GM19023 (cell line): ENCODE data around the gene LAMA1.

Source experiments
- ATAC-seq: cut with Tn5 transposase; IDR thresholded peaks from one replicate; pipeline ENCODE4 v1.9.1; 2021; ENCODE audit warnings: mild to moderate bottlenecking, moderate library complexity; ENCODE audit not compliant: unreplicated experiment

The LAMA1 gene

DNA sequence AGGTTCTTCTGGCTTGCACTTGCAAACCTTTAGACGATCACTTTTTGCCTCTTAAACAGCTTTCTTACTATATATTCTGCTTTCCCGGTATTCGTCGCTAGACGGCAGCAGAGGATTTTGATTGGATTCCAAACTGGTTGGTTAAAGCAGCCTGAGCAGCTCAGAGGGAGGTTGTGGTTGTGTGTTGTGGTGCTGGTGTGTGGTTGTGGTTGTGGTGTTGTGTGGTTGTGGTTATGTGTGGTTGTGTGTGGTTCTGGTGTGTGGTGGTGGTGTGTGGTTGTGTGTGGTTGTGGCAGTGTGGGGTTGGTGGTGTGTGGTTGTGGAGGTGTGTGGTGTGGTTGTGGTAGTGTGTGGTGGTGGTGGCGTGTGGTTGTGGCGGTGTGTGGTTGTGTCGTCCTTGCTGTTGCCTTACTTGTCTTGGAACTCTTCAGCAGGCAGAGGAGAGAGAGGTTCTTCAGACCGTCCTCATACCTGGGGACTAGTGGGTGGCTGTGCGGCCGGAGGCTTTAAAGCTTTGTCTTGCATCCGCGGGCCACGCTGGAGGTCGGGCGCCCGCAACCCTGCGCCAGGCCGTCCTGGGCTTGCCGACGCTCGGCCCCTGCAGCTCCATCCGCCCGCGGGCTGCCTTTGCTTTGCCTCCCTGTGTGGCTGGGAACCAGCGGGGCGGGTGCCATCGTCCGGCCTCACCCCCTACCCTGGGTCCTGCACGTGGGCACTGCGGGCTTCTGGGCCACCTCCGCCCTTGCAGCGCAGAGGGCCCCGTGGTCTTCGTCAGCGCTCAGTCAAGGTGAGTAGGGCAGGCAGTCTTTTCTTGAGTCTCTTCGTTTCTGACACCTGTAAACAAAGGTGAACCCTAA lies 197.3 kb downstream of the LAMA1 start:
- no peak for ATAC-seq

DNA sequence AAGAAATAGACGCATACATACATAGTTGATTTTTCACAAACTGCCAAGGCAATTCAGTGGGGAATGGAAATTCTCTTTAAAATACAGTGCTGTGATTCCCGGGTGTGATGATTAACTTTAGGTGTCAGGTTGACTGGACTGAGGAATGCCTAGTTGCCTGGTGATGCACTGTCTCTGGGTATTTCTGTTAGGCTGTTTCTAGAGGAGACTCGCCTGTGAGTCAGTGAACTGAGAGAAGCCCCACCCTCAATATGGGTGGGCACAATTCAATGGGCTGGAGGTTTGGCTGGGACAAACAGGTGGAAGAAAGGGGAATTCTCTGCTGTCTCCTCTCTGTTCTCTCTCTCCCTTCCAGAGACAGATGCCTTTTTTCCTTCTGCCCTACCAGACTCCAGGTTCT lies 200.5 kb downstream of the LAMA1 start:
- ATAC-seq = no peak

DNA sequence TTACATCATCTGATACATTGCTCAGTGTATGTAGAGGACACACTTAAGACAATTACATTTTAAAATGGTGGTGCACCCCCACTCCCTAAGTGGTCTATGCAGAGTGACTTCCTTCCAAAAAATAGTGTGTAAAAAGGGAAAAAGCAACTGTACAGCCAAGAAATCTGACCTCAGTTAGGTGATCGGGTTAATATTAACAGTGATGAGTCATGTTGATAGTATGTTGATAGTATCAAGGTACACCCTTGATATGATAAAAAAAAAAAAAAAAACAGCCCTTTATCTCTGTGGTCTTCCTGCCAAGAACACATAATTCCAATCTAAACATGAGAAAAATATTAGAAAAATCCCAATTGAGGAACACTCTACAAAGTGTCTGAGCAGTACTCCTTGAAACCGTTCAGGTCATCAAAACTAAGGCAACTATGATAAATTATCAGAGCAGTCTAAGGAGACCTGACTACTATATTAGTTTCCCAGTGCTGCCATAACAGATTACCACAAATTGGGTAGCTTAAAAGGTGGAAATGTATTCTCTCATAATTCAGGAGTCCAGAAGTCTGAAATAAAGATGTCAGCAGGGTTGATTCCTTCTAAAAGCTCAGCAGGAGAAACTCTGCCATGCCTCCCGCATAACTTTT lies 216.2 kb downstream of the LAMA1 start:
- no peak for ATAC-seq

DNA sequence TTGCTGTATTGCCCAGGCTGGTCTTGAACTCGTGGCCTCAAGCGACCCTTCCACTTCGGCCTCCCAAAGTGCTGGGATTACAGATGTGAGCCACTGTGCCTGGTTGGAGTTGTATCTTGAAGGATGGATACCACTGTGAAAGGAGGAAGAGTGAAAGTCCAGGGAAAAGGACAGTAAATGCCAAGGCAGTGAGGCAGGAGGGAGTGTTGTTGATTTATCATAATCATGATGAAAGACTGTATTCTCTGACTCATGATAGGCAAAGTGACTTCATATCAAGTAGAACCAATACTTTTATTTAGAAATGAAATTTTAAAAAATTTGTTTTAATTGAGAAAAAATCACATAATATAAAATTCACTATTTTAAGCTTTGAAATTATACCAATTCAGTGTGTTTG lies 225.8 kb downstream of the LAMA1 start:
- ATAC-seq = no peak
